Left lung (tissue), 10 donors: ENCODE results near the gene TRMT44. TPM values are rescaled to one million over a fixed set of nuclear protein-coding genes. Genes with fewer than 3 reads are reported as not detected.

Source experiments
- ATAC-seq: fragments of 200-7000 bp; cut with Tn5 transposase; one replicate; pipeline ENCODE4 v1.9.1; 2020; ENCODE audit warnings: moderate library complexity
- DNase-seq, 4 donors: peaks; one replicate each; pipeline ENCODE4 v3.0.0-alpha.2; 2013 to 2020
- H3K27ac ChIP-seq, 2 donors: fragments of 200-600 bp; sonication (generic) in 1 of 2; one replicate each; pipeline versions ENCODE4 v1.5.0 to v1.8.0; 2020 to 2021
- H3K27me3 ChIP-seq, 2 donors: fragments of 200-600 bp; sonication (generic) in 1 of 2; one replicate each; pipeline versions ENCODE4 v1.5.0 to v1.8.0; 2020 to 2021
- H3K36me3 ChIP-seq, 2 donors: fragments of 200-600 bp; sonication (generic) in 1 of 2; one replicate each; pipeline versions ENCODE4 v1.5.0 to v1.8.0; 2020 to 2021
- H3K4me1 ChIP-seq, 2 donors: fragments of 200-600 bp; one replicate each; pipeline ENCODE4 v1.8.0; 2021
- H3K4me3 ChIP-seq, 2 donors: fragments of 200-600 bp; sonication (generic) in 1 of 2; one replicate each; pipeline versions ENCODE4 v1.5.0 to v1.8.0; 2020 to 2021; ENCODE audit warnings: mild to moderate bottlenecking in 1 of 2
- H3K9me3 ChIP-seq, 2 donors: fragments of 200-600 bp; sonication (generic) in 1 of 2; one replicate each; pipeline versions ENCODE4 v1.5.0 to v1.8.0; 2020 to 2021
- intact Hi-C, 2 donors: fragments of 100-400 bp; cut with DNase I; formaldehyde crosslinking; loops; one replicate each; pipeline versions ENCODE4 v1.11.2 to v1.14.2; 2022
- polyA plus RNA-seq, 6 donors: library from polyadenylated mRNA; unstranded; fragments of 120-200 nt; gene quantifications; one replicate each; pipeline ENCODE4 v1.2.1, GENCODE V29; 2013; ENCODE audit not compliant: insufficient read length in 6 of 6
- total RNA-seq, 2 donors: library from RNA; stranded (reverse); fragmentation: NEBNext Ultra II Directional; extraction: Animal tissue kit (Norgen Biotek cat#: 25700); gene quantifications; one replicate each; pipeline ENCODE4 v1.2.1, GENCODE V29; 2021
- TF ChIP-seq, protein P1 (sequence below), 2 donors: fragments of 200-600 bp; sonication (generic) in 1 of 2; IDR thresholded peaks; one replicate each; pipeline versions ENCODE4 v1.5.0 to v1.8.0; 2021; ENCODE audit warnings: antibody characterized with exemption in 2 of 2
- donor health status: DM: no; HTN: yes; CAD: no.
- donor health status: DM: no; HTN: no; CAD: no.

Gene TRMT44
- total and polyA plus RNA-seq, 8 donors: 15.0 to 20.6 (median 19.1) TPM

DNA sequence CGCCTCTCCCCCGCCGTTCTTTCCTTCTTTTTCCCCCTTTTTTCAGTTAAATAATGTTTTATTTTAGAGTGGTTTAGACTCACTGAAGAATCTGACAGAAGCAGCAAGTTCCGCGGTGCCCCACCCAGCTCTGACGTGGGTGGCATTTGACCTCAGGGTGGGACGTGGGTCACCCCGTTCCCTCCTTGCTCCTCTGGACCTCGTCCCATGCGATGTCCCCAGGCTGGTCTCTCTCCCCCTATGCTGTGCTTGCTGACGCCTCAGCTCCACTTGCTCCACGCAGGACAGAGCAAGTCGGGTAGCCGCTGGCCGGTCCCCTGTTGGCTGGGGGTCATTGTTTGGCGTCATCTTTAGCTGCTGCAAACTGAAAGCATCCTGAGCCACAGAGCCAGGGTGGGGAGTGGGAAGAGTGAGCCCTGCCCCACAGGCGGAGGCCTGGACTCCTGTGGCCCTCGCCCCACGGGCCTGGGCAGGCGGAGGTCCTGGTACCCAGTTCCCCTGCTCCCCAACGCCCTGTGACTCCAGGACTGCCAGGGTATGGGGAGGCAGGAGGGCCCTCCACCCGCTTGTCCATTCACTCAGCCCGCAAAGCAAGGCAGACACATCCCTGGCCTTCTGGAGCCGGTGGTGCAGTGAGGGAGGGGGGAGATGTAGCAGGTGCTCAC lies 30.8 kb downstream of the TRMT44 start:
- no peak for ATAC-seq
- DNase-seq: no peak
- intact Hi-C loops: loop anchor here in 1 of 2 donors (10.0 kb wide), 1 partner anchor 73 kb away; no protein-coding TSS in a partner anchor
- peaks cover 0 to 12% of the 10 kb centered on the region in 2 donors for H3K4me1 ChIP-seq
- H3K36me3 ChIP-seq: peaks cover 0 to 56% of the 10 kb centered on the region in 2 donors
- no peaks in the 10 kb centered on the region for H3K27me3 ChIP-seq
- H3K27ac ChIP-seq: no peak overlapping the region
- no peak overlapping the region for H3K4me3 ChIP-seq
- TF ChIP-seq, protein P1, sequence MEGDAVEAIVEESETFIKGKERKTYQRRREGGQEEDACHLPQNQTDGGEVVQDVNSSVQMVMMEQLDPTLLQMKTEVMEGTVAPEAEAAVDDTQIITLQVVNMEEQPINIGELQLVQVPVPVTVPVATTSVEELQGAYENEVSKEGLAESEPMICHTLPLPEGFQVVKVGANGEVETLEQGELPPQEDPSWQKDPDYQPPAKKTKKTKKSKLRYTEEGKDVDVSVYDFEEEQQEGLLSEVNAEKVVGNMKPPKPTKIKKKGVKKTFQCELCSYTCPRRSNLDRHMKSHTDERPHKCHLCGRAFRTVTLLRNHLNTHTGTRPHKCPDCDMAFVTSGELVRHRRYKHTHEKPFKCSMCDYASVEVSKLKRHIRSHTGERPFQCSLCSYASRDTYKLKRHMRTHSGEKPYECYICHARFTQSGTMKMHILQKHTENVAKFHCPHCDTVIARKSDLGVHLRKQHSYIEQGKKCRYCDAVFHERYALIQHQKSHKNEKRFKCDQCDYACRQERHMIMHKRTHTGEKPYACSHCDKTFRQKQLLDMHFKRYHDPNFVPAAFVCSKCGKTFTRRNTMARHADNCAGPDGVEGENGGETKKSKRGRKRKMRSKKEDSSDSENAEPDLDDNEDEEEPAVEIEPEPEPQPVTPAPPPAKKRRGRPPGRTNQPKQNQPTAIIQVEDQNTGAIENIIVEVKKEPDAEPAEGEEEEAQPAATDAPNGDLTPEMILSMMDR (IDR thresholded peaks at IDR 0.05): no peak
- H3K9me3 ChIP-seq: no peaks in the 10 kb centered on the region

GRCh38 chr4:8472158-8472688 lies 31.6 kb downstream of the TRMT44 start:
- Histone ChIP-seq H3K4me1 (peaks cover 0 to 12% of the 10 kb centered on the region in 2 donors), H3K27ac (peak overlapping the region in 1 of 2 donors; percentile 71), H3K4me3 (no peak overlapping the region), H3K36me3 (peaks cover 0 to 56% of the 10 kb centered on the region in 2 donors), H3K9me3 (no peaks in the 10 kb centered on the region), H3K27me3 (no peaks in the 10 kb centered on the region)
- DNase-seq: no peak
- intact Hi-C loops: loop anchor here in 1 of 2 donors (10.0 kb wide), 1 partner anchor 73 kb away; no protein-coding TSS in a partner anchor
- TF ChIP-seq, protein P1 (IDR thresholded peaks at IDR 0.05): no peak
- ATAC-seq: no peak

DNA sequence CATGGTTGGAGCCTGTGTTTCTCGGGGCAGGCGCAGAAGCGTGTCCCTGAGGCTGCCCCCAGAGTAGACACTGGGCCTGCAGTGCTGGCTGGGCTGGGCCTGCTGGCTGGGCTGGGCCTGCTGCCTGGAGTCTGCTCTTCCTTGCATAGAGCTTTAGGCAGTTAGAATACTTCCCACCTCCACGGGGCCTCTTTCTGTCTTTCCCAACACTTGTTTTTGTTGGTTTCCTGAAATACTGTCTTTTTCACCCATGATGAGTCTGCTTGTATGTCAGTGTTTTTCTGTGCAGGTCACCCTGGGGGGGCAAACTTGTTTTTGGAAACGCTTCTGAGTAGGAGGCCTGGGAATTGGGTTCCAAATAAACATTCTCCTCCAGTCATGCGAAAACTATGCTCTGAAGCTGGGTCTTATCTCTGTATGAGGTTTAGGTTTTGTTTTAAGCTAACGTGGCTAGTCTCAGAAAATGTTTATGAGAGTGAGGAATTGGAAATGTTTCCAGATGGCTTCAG lies 32.2 kb downstream of the TRMT44 start:
- Histone ChIP-seq H3K27ac (peak overlapping the region in 1 of 2 donors; percentile 71), H3K36me3 (peaks cover 0 to 56% of the 10 kb centered on the region in 2 donors), H3K4me1 (peaks cover 0 to 12% of the 10 kb centered on the region in 2 donors), H3K9me3 (no peaks in the 10 kb centered on the region), H3K4me3 (no peak overlapping the region), H3K27me3 (no peaks in the 10 kb centered on the region)
- DNase-seq: peak in 2 of 4 donors; percentile 28 to 48
- intact Hi-C loops: loop anchor here in 1 of 2 donors (10.0 kb wide), 1 partner anchor 72 kb away; no protein-coding TSS in a partner anchor
- TF ChIP-seq, protein P1 (IDR thresholded peaks at IDR 0.05): no peak
- ATAC-seq: peak; percentile 53

- peaks cover 0 to 52% of the 10 kb centered on the region in 2 donors for H3K36me3 ChIP-seq
- ATAC-seq: no peak
- no peak overlapping the region for H3K4me3 ChIP-seq
- TF ChIP-seq, protein P1 (IDR thresholded peaks at IDR 0.05): no peak
- peak overlapping the region; percentile 33 to 71 for H3K27ac ChIP-seq
- intact Hi-C loops: loop anchor here in 1 of 2 donors (10.0 kb wide), 1 partner anchor 71 kb away; no protein-coding TSS in a partner anchor
- peaks cover 0 to 12% of the 10 kb centered on the region in 2 donors for H3K4me1 ChIP-seq
- H3K27me3 ChIP-seq: no peaks in the 10 kb centered on the region
- peak in 1 of 4 donors; percentile 79 for DNase-seq
- H3K9me3 ChIP-seq: no peaks in the 10 kb centered on the region
These were observed 32.8 kb downstream of the TRMT44 start for GRCh38 chr4:8473198-8473919.
